Measurements from ENCODE around the gene CRIM1.

- TF ChIP-seq, protein P1, sequence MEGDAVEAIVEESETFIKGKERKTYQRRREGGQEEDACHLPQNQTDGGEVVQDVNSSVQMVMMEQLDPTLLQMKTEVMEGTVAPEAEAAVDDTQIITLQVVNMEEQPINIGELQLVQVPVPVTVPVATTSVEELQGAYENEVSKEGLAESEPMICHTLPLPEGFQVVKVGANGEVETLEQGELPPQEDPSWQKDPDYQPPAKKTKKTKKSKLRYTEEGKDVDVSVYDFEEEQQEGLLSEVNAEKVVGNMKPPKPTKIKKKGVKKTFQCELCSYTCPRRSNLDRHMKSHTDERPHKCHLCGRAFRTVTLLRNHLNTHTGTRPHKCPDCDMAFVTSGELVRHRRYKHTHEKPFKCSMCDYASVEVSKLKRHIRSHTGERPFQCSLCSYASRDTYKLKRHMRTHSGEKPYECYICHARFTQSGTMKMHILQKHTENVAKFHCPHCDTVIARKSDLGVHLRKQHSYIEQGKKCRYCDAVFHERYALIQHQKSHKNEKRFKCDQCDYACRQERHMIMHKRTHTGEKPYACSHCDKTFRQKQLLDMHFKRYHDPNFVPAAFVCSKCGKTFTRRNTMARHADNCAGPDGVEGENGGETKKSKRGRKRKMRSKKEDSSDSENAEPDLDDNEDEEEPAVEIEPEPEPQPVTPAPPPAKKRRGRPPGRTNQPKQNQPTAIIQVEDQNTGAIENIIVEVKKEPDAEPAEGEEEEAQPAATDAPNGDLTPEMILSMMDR (conservative IDR thresholded peaks at IDR 0.05; ENCODE audit: low read depth in 2 of 2), result no peak
- TF ChIP-seq, protein P2, sequence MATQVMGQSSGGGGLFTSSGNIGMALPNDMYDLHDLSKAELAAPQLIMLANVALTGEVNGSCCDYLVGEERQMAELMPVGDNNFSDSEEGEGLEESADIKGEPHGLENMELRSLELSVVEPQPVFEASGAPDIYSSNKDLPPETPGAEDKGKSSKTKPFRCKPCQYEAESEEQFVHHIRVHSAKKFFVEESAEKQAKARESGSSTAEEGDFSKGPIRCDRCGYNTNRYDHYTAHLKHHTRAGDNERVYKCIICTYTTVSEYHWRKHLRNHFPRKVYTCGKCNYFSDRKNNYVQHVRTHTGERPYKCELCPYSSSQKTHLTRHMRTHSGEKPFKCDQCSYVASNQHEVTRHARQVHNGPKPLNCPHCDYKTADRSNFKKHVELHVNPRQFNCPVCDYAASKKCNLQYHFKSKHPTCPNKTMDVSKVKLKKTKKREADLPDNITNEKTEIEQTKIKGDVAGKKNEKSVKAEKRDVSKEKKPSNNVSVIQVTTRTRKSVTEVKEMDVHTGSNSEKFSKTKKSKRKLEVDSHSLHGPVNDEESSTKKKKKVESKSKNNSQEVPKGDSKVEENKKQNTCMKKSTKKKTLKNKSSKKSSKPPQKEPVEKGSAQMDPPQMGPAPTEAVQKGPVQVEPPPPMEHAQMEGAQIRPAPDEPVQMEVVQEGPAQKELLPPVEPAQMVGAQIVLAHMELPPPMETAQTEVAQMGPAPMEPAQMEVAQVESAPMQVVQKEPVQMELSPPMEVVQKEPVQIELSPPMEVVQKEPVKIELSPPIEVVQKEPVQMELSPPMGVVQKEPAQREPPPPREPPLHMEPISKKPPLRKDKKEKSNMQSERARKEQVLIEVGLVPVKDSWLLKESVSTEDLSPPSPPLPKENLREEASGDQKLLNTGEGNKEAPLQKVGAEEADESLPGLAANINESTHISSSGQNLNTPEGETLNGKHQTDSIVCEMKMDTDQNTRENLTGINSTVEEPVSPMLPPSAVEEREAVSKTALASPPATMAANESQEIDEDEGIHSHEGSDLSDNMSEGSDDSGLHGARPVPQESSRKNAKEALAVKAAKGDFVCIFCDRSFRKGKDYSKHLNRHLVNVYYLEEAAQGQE (IDR thresholded peaks at IDR 0.05; ENCODE audit: unreplicated experiment), result no peak
- TF ChIP-seq JUNB (IDR thresholded peaks at IDR 0.05; ENCODE audit: unreplicated experiment), result no peak
- TF ChIP-seq EZH2phosphoT487 (IDR thresholded peaks at IDR 0.05; ENCODE audit: unreplicated experiment), result no peak
- TF ChIP-seq POLR2AphosphoS5 (IDR thresholded peaks at IDR 0.05; ENCODE audit: low read depth), result no peak
- no peak for TF ChIP-seq ZNF114 (CRISPR knock-in tag; IDR thresholded peaks at IDR 0.05)
- no peak for TF ChIP-seq EZH2 (IDR thresholded peaks at IDR 0.05; ENCODE audit: low read depth, unreplicated experiment)
- no peak for TF ChIP-seq CREB1 (CRISPR knock-in tag; IDR thresholded peaks at IDR 0.05; ENCODE audit: low read depth)
These were observed 170.6 kb downstream of the CRIM1 start for GRCh38 chr2:36526226-36526625.
